H1 (cell line): ENCODE measurements around the gene B9D1. TPM values are rescaled to one million over a fixed set of nuclear protein-coding genes. Genes with fewer than 3 reads are reported as not detected.

ENCODE experiments used
- CTCF ChIA-PET: fragments of 300-600 bp; sonication (Branson Sonifier 250); formaldehyde crosslinking; loops from one replicate; lab custom pipeline; 2021; ENCODE audit not compliant: partially characterized antibody; lab: Charles Lee
- POLR2A ChIA-PET: fragments of 300-600 bp; sonication (Branson Sonifier 250); formaldehyde crosslinking; loops from one replicate; lab custom pipeline; 2021; ENCODE audit warnings: inconsistent platforms; ENCODE audit not compliant: partially characterized antibody; lab: Charles Lee
- DNase-seq, 2 experiments: peaks; one replicate each; pipeline versions ENCODE4 v3.0.0 to v3.0.0-alpha.2; 2010 to 2022; ENCODE audit warnings: low spot score in 2 of 2, low read depth in 1 of 2, mixed read lengths in 1 of 2
- FAIRE-seq: peaks from 2 replicates; lab custom pipeline; 2011; peaks lifted over from hg19 to GRCh38; lab: Jason Lieb, UNC
- H2AFZ ChIP-seq: 2 replicates; pipeline ENCODE4 v1.8.1; 2012; ENCODE audit warnings: low read length, inconsistent platforms
- H2AK5ac ChIP-seq: 2 replicates; pipeline ENCODE4 v1.6.1; 2013; ENCODE audit warnings: low read depth, low read length
- H2BK120ac ChIP-seq: replicated peaks from 2 replicates; pipeline ENCODE3; 2013; ENCODE audit warnings: low read depth, low read length, inconsistent platforms
- H2BK12ac ChIP-seq: 2 replicates; pipeline ENCODE4 v1.6.1; 2013; ENCODE audit warnings: low read depth, low read length
- H2BK15ac ChIP-seq: 2 replicates; pipeline ENCODE4 v1.6.1; 2013; ENCODE audit warnings: low read length
- H2BK20ac ChIP-seq: 2 replicates; pipeline ENCODE4 v1.6.1; 2013; ENCODE audit warnings: low read length
- H2BK5ac ChIP-seq: 2 replicates; pipeline ENCODE4 v1.6.1; 2013; ENCODE audit warnings: low read depth, low read length
- H3K14ac ChIP-seq: 2 replicates; pipeline ENCODE4 v1.6.1; 2013; ENCODE audit warnings: inconsistent platforms; ENCODE audit not compliant: insufficient read length
- H3K18ac ChIP-seq: 2 replicates; pipeline ENCODE4 v1.6.1; 2013; ENCODE audit warnings: low read length; ENCODE audit errors: extremely low read depth
- H3K23ac ChIP-seq: 2 replicates; pipeline ENCODE4 v1.6.1; 2013; ENCODE audit warnings: inconsistent platforms; ENCODE audit not compliant: insufficient read length
- H3K23me2 ChIP-seq: 2 replicates; pipeline ENCODE4 v1.6.1; 2013; ENCODE audit warnings: low read depth, low read length
- H3K27ac ChIP-seq: 2 replicates; pipeline ENCODE4 v1.6.1; 2011; ENCODE audit warnings: low read depth, low read length, inconsistent platforms
- H3K27me3 ChIP-seq, 4 experiments: replicated peaks in 1 of 4; 1 replicate in 1 of 4; 2 replicates in 3 of 4; pipeline versions ENCODE4 v1.6.1 to v1.8.1; 2011 to 2013; ENCODE audit warnings: low read length in 3 of 4, mild to moderate bottlenecking in 3 of 4, inconsistent platforms in 2 of 4, mixed read lengths in 2 of 4, moderate library complexity in 1 of 4; ENCODE audit not compliant: control insufficient read depth in 3 of 4, insufficient read depth in 3 of 4; ENCODE audit errors: extremely low read depth in 1 of 4
- H3K36me3 ChIP-seq, 4 experiments: 2 replicates each; pipeline versions ENCODE4 v1.6.1 to v1.8.1; 2011 to 2013; ENCODE audit warnings: mild to moderate bottlenecking in 4 of 4, low read length in 3 of 4, moderate library complexity in 2 of 4, control low read depth in 1 of 4, inconsistent platforms in 1 of 4; ENCODE audit not compliant: insufficient read depth in 4 of 4, control insufficient read depth in 2 of 4
- H3K4ac ChIP-seq: replicated peaks from 2 replicates; pipeline ENCODE3; 2013; ENCODE audit warnings: low read length, low read depth, mixed read lengths, inconsistent platforms; ENCODE audit not compliant: insufficient read length
- H3K4me1 ChIP-seq, 4 experiments: replicated peaks in 1 of 4; 1 replicate in 1 of 4; 2 replicates in 3 of 4; pipeline versions ENCODE4 v1.6.1 to v1.8.1; 2011 to 2013; ENCODE audit warnings: low read length in 3 of 4, inconsistent platforms in 2 of 4, mixed read lengths in 1 of 4; ENCODE audit not compliant: insufficient read depth in 4 of 4, control insufficient read depth in 3 of 4
- H3K4me2 ChIP-seq, 2 experiments: 2 replicates each; pipeline versions ENCODE4 v1.6.1 to v1.8.1; 2011 to 2013; ENCODE audit warnings: low read depth in 2 of 2, low read length in 2 of 2, control low read depth in 1 of 2, inconsistent platforms in 1 of 2, mild to moderate bottlenecking in 1 of 2; ENCODE audit not compliant: insufficient read depth in 1 of 2
- H3K4me3 ChIP-seq, 4 experiments: fragments of 200-600, 300-600 bp in 1 of 4; sonication (generic), shearing (Covaris generic), sonication (Bioruptor Twin) in 1 of 4; 2 replicates each; pipeline versions ENCODE4 v1.5.1 to v1.8.1; 2011 to 2016; ENCODE audit warnings: low read length in 4 of 4, low read depth in 3 of 4, control low read depth in 2 of 4, inconsistent platforms in 2 of 4, mild to moderate bottlenecking in 2 of 4, mixed read lengths in 1 of 4, moderate library complexity in 1 of 4; ENCODE audit not compliant: insufficient read depth in 2 of 4; ENCODE audit errors: extremely low read depth in 1 of 4
- H3K56ac ChIP-seq: replicated peaks from 2 replicates; pipeline ENCODE3; 2013; ENCODE audit warnings: low read depth, mild to moderate bottlenecking, mixed read lengths, low read length, inconsistent platforms; ENCODE audit not compliant: insufficient read length
- H3K79me1 ChIP-seq: 2 replicates; pipeline ENCODE4 v1.6.1; 2013; ENCODE audit warnings: low read depth, low read length, control low read depth
- H3K79me2 ChIP-seq, 2 experiments: 2 replicates each; pipeline versions ENCODE4 v1.6.1 to v1.8.1; 2012 to 2013; ENCODE audit warnings: low read length in 2 of 2, mild to moderate bottlenecking in 2 of 2, inconsistent platforms in 1 of 2; ENCODE audit not compliant: insufficient read depth in 2 of 2, control insufficient read depth in 1 of 2
- H3K9ac ChIP-seq, 4 experiments: replicated peaks in 1 of 4; 1 replicate in 1 of 4; 2 replicates in 3 of 4; pipeline versions ENCODE4 v1.6.1 to v1.8.1; 2011 to 2013; ENCODE audit warnings: low read depth in 3 of 4, low read length in 3 of 4, control low read depth in 2 of 4, mild to moderate bottlenecking in 2 of 4, moderate library complexity in 2 of 4, inconsistent platforms in 1 of 4; ENCODE audit errors: extremely low read depth in 1 of 4
- H3K9me3 ChIP-seq, 2 experiments: 2 replicates each; pipeline versions ENCODE4 v1.6.1 to v1.8.1; 2012 to 2013; ENCODE audit warnings: mild to moderate bottlenecking in 2 of 2, moderate library complexity in 2 of 2, control low read depth in 1 of 2, inconsistent platforms in 1 of 2, low read depth in 1 of 2, low read length in 1 of 2, mixed read lengths in 1 of 2; ENCODE audit not compliant: insufficient read depth in 2 of 2
- H4K20me1 ChIP-seq, 2 experiments: replicated peaks in 1 of 2; 2 replicates each; pipeline versions ENCODE3 to v1.8.1; 2011 to 2013; ENCODE audit warnings: inconsistent platforms in 2 of 2, low read length in 2 of 2, mild to moderate bottlenecking in 1 of 2; ENCODE audit not compliant: insufficient read depth in 2 of 2, control insufficient read depth in 1 of 2
- H4K5ac ChIP-seq: 2 replicates; pipeline ENCODE4 v1.6.1; 2013; ENCODE audit warnings: low read length, low read depth, mixed read lengths, inconsistent platforms; ENCODE audit not compliant: insufficient read length
- H4K8ac ChIP-seq: 2 replicates; pipeline ENCODE4 v1.8.0; 2013; ENCODE audit warnings: mild to moderate bottlenecking, moderate library complexity, low read length, inconsistent platforms; ENCODE audit not compliant: insufficient read depth; ENCODE audit errors: extremely low read depth
- H4K91ac ChIP-seq: replicated peaks from 2 replicates; pipeline ENCODE3; 2013; ENCODE audit warnings: low read length, mixed read lengths, inconsistent platforms; ENCODE audit not compliant: insufficient read length
- CTBP2 ChIP-seq: IDR thresholded peaks from 2 replicates; pipeline ENCODE4 v1.7.0; 2011; ENCODE audit warnings: borderline replicate concordance, mild to moderate bottlenecking, moderate library complexity, mixed read lengths, low read length; ENCODE audit not compliant: insufficient read depth, insufficient read length
- CTCF ChIP-seq, 3 experiments: IDR thresholded peaks; 1 replicate in 2 of 3; 2 replicates in 1 of 3; pipeline versions ENCODE4 v1.5.1 to v1.6.1; 2011; ENCODE audit warnings: low read length in 3 of 3, mild to moderate bottlenecking in 3 of 3, inconsistent platforms in 2 of 3, low read depth in 1 of 3, moderate library complexity in 1 of 3; ENCODE audit not compliant: insufficient read depth in 1 of 3; ENCODE audit errors: control extremely low read depth in 1 of 3
- FOSL1 ChIP-seq: IDR thresholded peaks from 2 replicates; pipeline ENCODE4 v1.6.1; 2011; ENCODE audit warnings: mild to moderate bottlenecking, low read depth, low read length, moderate library complexity; ENCODE audit not compliant: insufficient read depth
- HDAC2 ChIP-seq, 2 experiments: fragments of 300-600 bp in 1 of 2; sonication (generic) in 1 of 2; IDR thresholded peaks; 2 replicates each; pipeline ENCODE4 v1.6.1; 2011 to 2012; ENCODE audit warnings: low read depth in 2 of 2, low read length in 2 of 2, mild to moderate bottlenecking in 2 of 2, moderate library complexity in 2 of 2, borderline replicate concordance in 1 of 2, inconsistent platforms in 1 of 2
- RFX5 ChIP-seq: IDR thresholded peaks from 2 replicates; pipeline ENCODE4 v1.6.1; 2011; ENCODE audit warnings: low read depth, low read length, improper control_type of control experiment, borderline replicate concordance
- SAP30 ChIP-seq: fragments of 300-600 bp; sonication (generic); IDR thresholded peaks from 2 replicates; pipeline ENCODE4 v1.7.1; 2012; ENCODE audit warnings: low read length, moderate library complexity, mild to moderate bottlenecking, inconsistent platforms; ENCODE audit not compliant: insufficient read depth, insufficient replicate concordance
- SP1 ChIP-seq: IDR thresholded peaks from 2 replicates; pipeline ENCODE4 v1.6.1; 2011; ENCODE audit warnings: low read depth, low read length
- SP2 ChIP-seq: IDR thresholded peaks from 2 replicates; pipeline ENCODE4 v1.6.1; 2012; ENCODE audit warnings: mild to moderate bottlenecking, low read length, inconsistent platforms
- TBP ChIP-seq: IDR thresholded peaks from 2 replicates; pipeline ENCODE4 v1.6.1; 2011; ENCODE audit warnings: low read depth, low read length, improper control_type of control experiment
- YY1 ChIP-seq: IDR thresholded peaks from 2 replicates; pipeline ENCODE4 v1.6.1; 2011; ENCODE audit warnings: low read depth, mild to moderate bottlenecking, low read length
- WGBS, 2 experiments: shearing (Covaris generic) in 1 of 2; methylation state at CpG; one replicate each; pipeline versions ENCODE4 v1.1.6 to v1.1.7; 2013 to 2015; ENCODE audit warnings: low lambda C conversion rate in 2 of 2, mixed read lengths in 2 of 2, inconsistent platforms in 1 of 2, low coverage in 1 of 2, missing lambda C conversion rate in 1 of 2; ENCODE audit not compliant: insufficient replicate concordance in 2 of 2, insufficient coverage in 1 of 2, insufficient read length in 1 of 2; ENCODE audit errors: extremely low coverage in 1 of 2, missing lambda C conversion rate in 1 of 2; 5-methylcytosine and 5-hydroxymethylcytosine counted together
- polyA plus RNA-seq, 7 experiments: library from polyadenylated mRNA; depleted of rRNA in 3 of 7; stranded (reverse) in 5 of 7; unstranded in 2 of 7; fragments of >200 nt in 5 of 7; fragments of 200-250 nt in 2 of 7; gene quantifications; 1 replicate in 5 of 7; 2 replicates in 1 of 7; 4 replicates in 1 of 7; pipeline versions ENCODE4 v1.2.1 to v1.2.3, GENCODE V29; 2011 to 2013; ENCODE audit warnings: missing spikeins in 2 of 7, mixed read lengths in 2 of 7
- total RNA-seq: library from RNA; stranded (reverse); fragmentation: NEBNext Ultra II Directional; extraction: Animal tissue kit (Norgen Biotek cat#: 25700); gene quantifications from 2 replicates; pipeline ENCODE4 v1.2.1, GENCODE V29; 2021

The B9D1 gene
- total and polyA plus RNA-seq, 2 of the 8 experiments (the other 6 are each of a cell fraction or from before 2014, with no cell fraction given), result 24.6 to 65.7 TPM

DNA sequence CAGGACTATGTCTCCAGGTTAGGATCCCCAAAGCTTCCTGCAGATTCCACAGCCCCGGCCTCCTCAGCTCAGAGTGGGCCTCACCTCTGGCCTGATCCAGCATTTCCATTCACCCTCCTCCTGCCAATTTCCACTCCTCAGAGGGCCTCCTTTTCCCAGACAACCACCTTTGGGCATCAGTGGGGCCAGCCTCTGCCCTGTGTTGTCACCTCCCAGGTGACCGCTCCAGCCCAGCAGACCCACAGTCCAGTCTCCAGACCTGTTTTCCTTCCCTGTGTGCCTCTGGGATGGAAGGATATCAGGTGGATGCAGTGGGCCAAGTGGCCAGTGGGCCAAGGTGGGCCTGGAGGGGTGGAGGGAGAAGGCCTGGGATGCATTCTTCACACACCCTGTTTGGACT, 32.7 kb downstream of the B9D1 start:
- no peaks in the 10 kb centered on the region for H3K79me1 ChIP-seq
- H3K9me3 ChIP-seq, result peaks cover 0 to 6% of the 10 kb centered on the region in 2 experiments; a peak in 1 of 4 replicates
- no peak overlapping the region for H2BK120ac ChIP-seq
- H3K4me1 ChIP-seq, result peaks cover 0 to 3% (median 0%) of the 10 kb centered on the region in 4 experiments; a peak in 1 of 7 replicates
- peaks cover 0 to 4% (median 0%) of the 10 kb centered on the region in 4 experiments; a peak in 2 of 8 replicates for H3K36me3 ChIP-seq
- H3K23ac ChIP-seq, result no peak overlapping the region
- ChIA-PET CTCF (interaction anchor here (0.6 to 4.3 kb wide), 6 partner anchors 9 to 463 kb away, joined by 3 to 40 read pairs (median 6); no protein-coding TSS in a partner anchor), POLR2A (interaction anchor here (0.8 to 1.6 kb wide), 3 partner anchors 9 to 12 kb away, joined by 3 to 4 read pairs (median 3); no protein-coding TSS in a partner anchor)
- H2BK20ac ChIP-seq, result no peak overlapping the region
- H3K23me2 ChIP-seq, result no peaks in the 10 kb centered on the region
- no peaks in the 10 kb centered on the region for H3K79me2 ChIP-seq
- no peak overlapping the region for H3K4me3 ChIP-seq
- no peak overlapping the region for H4K5ac ChIP-seq
- FAIRE-seq (no peak), DNase-seq (no peak)
- H4K20me1 ChIP-seq, result no peaks in the 10 kb centered on the region
- 94% methylated on average over 2 of the region's 2 CpGs; no CpG with 5 or more reads in 1 of the 2 experiments for WGBS, 2 experiments
- no peak overlapping the region for H3K56ac ChIP-seq
- no peaks in the 10 kb centered on the region for H3K27me3 ChIP-seq
- no peak overlapping the region for H3K9ac ChIP-seq
- no peak overlapping the region for H2BK15ac ChIP-seq
- H2AFZ ChIP-seq, result no peak overlapping the region
- H3K4ac ChIP-seq, result no peak overlapping the region
- H4K91ac ChIP-seq, result no peak overlapping the region
- H2BK12ac ChIP-seq, result no peak overlapping the region
- no peak overlapping the region for H3K18ac ChIP-seq
- no peak overlapping the region for H3K4me2 ChIP-seq
- no peak overlapping the region for H3K14ac ChIP-seq
- no peak overlapping the region for H3K27ac ChIP-seq
- no peak overlapping the region for H2AK5ac ChIP-seq
- H4K8ac ChIP-seq, result no peak overlapping the region
- H2BK5ac ChIP-seq, result no peak overlapping the region
- no peak for TF ChIP-seq HDAC2 (IDR thresholded peaks at IDR 0.05; ENCODE audit: borderline replicate concordance in 1 of 2, low read depth in 2 of 2, low read length in 2 of 2)
- TF ChIP-seq SAP30, result no peak
- no peak for TF ChIP-seq CTCF (IDR thresholded peaks at IDR 0.05; ENCODE audit: control extremely low read depth in 1 of 3, insufficient read depth in 1 of 3, low read depth in 1 of 3, low read length in 3 of 3)
- TF ChIP-seq TBP, result no peak
- TF ChIP-seq SP2, result no peak
- TF ChIP-seq RFX5, result no peak
- TF ChIP-seq CTBP2, result no peak
- TF ChIP-seq YY1, result no peak
- TF ChIP-seq SP1, result no peak
- TF ChIP-seq FOSL1, result no peak
